ENCODE measurements around the gene ANKRD49. TPM values are rescaled to one million over a fixed set of nuclear protein-coding genes. Genes with fewer than 3 reads are reported as not detected.

ANKRD49 gene
- total RNA-seq, 1 experiment from 2014 or later, result 10.1 TPM

GRCh38 chr11:94532211-94532610, 38.4 kb downstream of the ANKRD49 start:
- H3K4me3 Mint-ChIP-seq (ENCODE audit: low read depth, unreplicated experiment), result no peak overlapping the region
- H3K27ac Mint-ChIP-seq (ENCODE audit: unreplicated experiment), result no peak overlapping the region
- H3K4me1 Mint-ChIP-seq (ENCODE audit: low read depth, unreplicated experiment), result peaks cover 39% of the 10 kb centered on the region
- no peak for DNase-seq
- intact Hi-C loops (cut with micrococcal nuclease; ENCODE audit: unreplicated experiment), result no loop called here
- H3K27me3 Mint-ChIP-seq (ENCODE audit: unreplicated experiment), result no peaks in the 10 kb centered on the region
- TF ChIP-seq CTCF (IDR thresholded peaks at IDR 0.05; ENCODE audit: unreplicated experiment), result no peak
- CTCF ChIA-PET, result no interaction called here
- no peaks in the 10 kb centered on the region for H3K36me3 Mint-ChIP-seq (ENCODE audit: insufficient read depth, unreplicated experiment)
- BruUV-seq (replicated peaks), result no TSS peak
- no peaks in the 10 kb centered on the region for H3K9me3 Mint-ChIP-seq (ENCODE audit: low read depth, unreplicated experiment)

GRCh38 chr11:94533206-94533605, 39.4 kb downstream of the ANKRD49 start:
- Mint-ChIP-seq H3K36me3 (ENCODE audit: insufficient read depth, unreplicated experiment) (no peaks in the 10 kb centered on the region), H3K4me1 (ENCODE audit: low read depth, unreplicated experiment) (peaks cover 43% of the 10 kb centered on the region), H3K27ac (ENCODE audit: unreplicated experiment) (peak overlapping the region; percentile 41), H3K27me3 (ENCODE audit: unreplicated experiment) (no peaks in the 10 kb centered on the region), H3K4me3 (ENCODE audit: low read depth, unreplicated experiment) (no peak overlapping the region), H3K9me3 (ENCODE audit: low read depth, unreplicated experiment) (no peaks in the 10 kb centered on the region)
- no peak for TF ChIP-seq CTCF (IDR thresholded peaks at IDR 0.05; ENCODE audit: unreplicated experiment)
- no TSS peak for BruUV-seq (replicated peaks)
- CTCF ChIA-PET, result interaction anchor here (0.6 kb wide), 1 partner anchor 25 kb away, joined by 5 read pairs; no protein-coding TSS in a partner anchor
- intact Hi-C loops (cut with micrococcal nuclease; ENCODE audit: unreplicated experiment), result no loop called here
- no peak for DNase-seq

- TF ChIP-seq CTCF (IDR thresholded peaks at IDR 0.05; ENCODE audit: unreplicated experiment), result no peak
- H3K36me3 Mint-ChIP-seq (ENCODE audit: insufficient read depth, unreplicated experiment), result no peaks in the 10 kb centered on the region
- peaks cover 43% of the 10 kb centered on the region for H3K4me1 Mint-ChIP-seq (ENCODE audit: low read depth, unreplicated experiment)
- no TSS peak for BruUV-seq (replicated peaks)
- no peak overlapping the region for H3K4me3 Mint-ChIP-seq (ENCODE audit: low read depth, unreplicated experiment)
- intact Hi-C loops (cut with micrococcal nuclease; ENCODE audit: unreplicated experiment), result no loop called here
- CTCF ChIA-PET, result no interaction called here
- no peaks in the 10 kb centered on the region for H3K9me3 Mint-ChIP-seq (ENCODE audit: low read depth, unreplicated experiment)
- DNase-seq, result no peak
- no peaks in the 10 kb centered on the region for H3K27me3 Mint-ChIP-seq (ENCODE audit: unreplicated experiment)
- peak overlapping the region; percentile 41 for H3K27ac Mint-ChIP-seq (ENCODE audit: unreplicated experiment)
These were observed 40.2 kb downstream of the ANKRD49 start for GRCh38 chr11:94533696-94534630.

GRCh38 chr11:94536386-94536785, 42.6 kb downstream of the ANKRD49 start:
- Mint-ChIP-seq H3K36me3 (ENCODE audit: insufficient read depth, unreplicated experiment) (peaks cover 11% of the 10 kb centered on the region), H3K27ac (ENCODE audit: unreplicated experiment) (peak overlapping the region; percentile 45), H3K4me3 (ENCODE audit: low read depth, unreplicated experiment) (peak overlapping the region; percentile 4), H3K9me3 (ENCODE audit: low read depth, unreplicated experiment) (no peaks in the 10 kb centered on the region), H3K4me1 (ENCODE audit: low read depth, unreplicated experiment) (peaks cover 66% of the 10 kb centered on the region), H3K27me3 (ENCODE audit: unreplicated experiment) (no peaks in the 10 kb centered on the region)
- CTCF ChIA-PET, result interaction anchor here (0.8 to 1.3 kb wide), 2 partner anchors 10 to 752 kb away, joined by 3 read pairs; partner anchors contain the start of gene MED17
- intact Hi-C loops (cut with micrococcal nuclease; ENCODE audit: unreplicated experiment), result loop anchor here (5.0 kb wide), 1 partner anchor 66 kb away; no protein-coding TSS in a partner anchor
- no peak for TF ChIP-seq CTCF (IDR thresholded peaks at IDR 0.05; ENCODE audit: unreplicated experiment)
- no TSS peak for BruUV-seq (replicated peaks)
- no peak for DNase-seq

Measured in Calu3 (cell line).